Loucy (cell line): Measurements from ENCODE around the gene ZNF43.

Experiments
- H2AFZ ChIP-seq: fragments of 200-600 bp; sonication (generic); 2 replicates; pipeline ENCODE4 v1.6.0; 2016; ENCODE audit warnings: antibody characterized with exemption, mild to moderate bottlenecking, low read length, moderate library complexity
- H3F3A ChIP-seq: fragments of 200-600 bp; 2 replicates; pipeline ENCODE4 v1.6.0; 2016; ENCODE audit warnings: antibody characterized with exemption, low read depth, mild to moderate bottlenecking
- H3K27me3 ChIP-seq: fragments of 200-600 bp; sonication (generic); 2 replicates; pipeline ENCODE4 v1.6.1; 2014; ENCODE audit warnings: low read length, mild to moderate bottlenecking; ENCODE audit not compliant: insufficient read depth, poor library complexity, severe bottlenecking
- H3K36me3 ChIP-seq: fragments of 200-600 bp; sonication (generic); 2 replicates; pipeline ENCODE4 v1.6.1; 2016; ENCODE audit warnings: low read length; ENCODE audit not compliant: insufficient read depth
- H3K4me1 ChIP-seq: fragments of 200-600 bp; sonication (generic); 2 replicates; pipeline ENCODE4 v1.5.1; 2014; ENCODE audit warnings: low read length, mild to moderate bottlenecking; ENCODE audit not compliant: insufficient read depth, poor library complexity, severe bottlenecking
- H3K4me2 ChIP-seq: fragments of 200-600 bp; sonication (generic); 2 replicates; pipeline ENCODE4 v1.6.0; 2014; ENCODE audit warnings: antibody characterized with exemption, low read length, low read depth, mild to moderate bottlenecking; ENCODE audit not compliant: poor library complexity, severe bottlenecking
- H3K4me3 ChIP-seq: fragments of 200-600 bp; sonication (generic); 2 replicates; pipeline ENCODE4 v1.5.1; 2014; ENCODE audit warnings: low read length, mild to moderate bottlenecking, mixed read lengths; ENCODE audit not compliant: poor library complexity, severe bottlenecking
- H3K79me2 ChIP-seq: fragments of 200-600 bp; sonication (generic); 2 replicates; pipeline ENCODE4 v1.6.1; 2014; ENCODE audit warnings: low read length; ENCODE audit not compliant: insufficient read depth
- H3K9ac ChIP-seq: fragments of 200-600 bp; sonication (generic); 2 replicates; pipeline ENCODE4 v1.6.0; 2014; ENCODE audit warnings: mild to moderate bottlenecking, low read depth, low read length, moderate library complexity; ENCODE audit not compliant: poor library complexity, severe bottlenecking
- H3K9me2 ChIP-seq: fragments of 200-600 bp; sonication (generic); replicated peaks from 2 replicates; pipeline ENCODE4 v1.6.1; 2016; ENCODE audit warnings: low read depth, low read length, mixed read lengths
- H3K9me3 ChIP-seq: fragments of 200-600 bp; sonication (generic); 2 replicates; pipeline ENCODE4 v1.6.1; 2014; ENCODE audit warnings: mild to moderate bottlenecking, antibody characterized with exemption, low read length, low read depth; ENCODE audit not compliant: insufficient read depth
- H4K20me1 ChIP-seq: fragments of 200-600 bp; sonication (generic); 2 replicates; pipeline ENCODE4 v1.6.0; 2014; ENCODE audit warnings: antibody characterized with exemption, low read length, mild to moderate bottlenecking; ENCODE audit not compliant: insufficient read depth, poor library complexity, severe bottlenecking
- EZH2phosphoT487 ChIP-seq: fragments of 200-600 bp; IDR thresholded peaks from 2 replicates; pipeline ENCODE4 v1.6.1; 2018; ENCODE audit warnings: antibody characterized with exemption, mild to moderate bottlenecking, moderate library complexity, borderline replicate concordance
- TF ChIP-seq, protein P1 (sequence below): fragments of 200-600 bp; sonication (generic); conservative IDR thresholded peaks from 2 replicates; pipeline ENCODE4 v1.5.1; 2014; ENCODE audit warnings: mild to moderate bottlenecking, antibody characterized with exemption, low read length

Gene ZNF43

DNA sequence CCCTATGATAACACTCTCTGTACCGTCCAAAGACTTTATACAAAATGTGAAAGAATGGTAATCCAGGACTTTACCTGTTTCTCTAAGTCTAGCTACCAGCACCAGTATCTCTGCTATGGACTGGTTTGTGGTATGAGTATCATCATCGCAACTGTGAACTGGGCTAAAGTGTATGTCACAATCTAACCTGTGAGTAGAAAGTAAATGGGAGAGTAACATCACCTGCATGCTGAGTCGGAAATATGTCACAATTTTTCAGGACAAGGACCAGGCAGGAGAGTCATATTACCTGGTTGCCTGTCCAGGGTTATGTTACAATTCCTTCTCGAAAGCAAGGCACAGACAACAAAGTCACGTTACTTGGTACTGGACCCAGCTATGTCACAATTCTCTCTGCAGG is 5.1 kb upstream of the ZNF43 start:
- Histone ChIP-seq H3K4me2 (no peak overlapping the region), H3K4me3 (no peak overlapping the region), H3K9ac (no peak overlapping the region), H2AFZ (no peak overlapping the region), H3F3A (peaks cover 7% of the 10 kb centered on the region), H3K79me2 (peaks cover 23% of the 10 kb centered on the region; the same call in 1 of the 2 replicates), H3K9me2 (no peaks in the 10 kb centered on the region), H3K4me1 (peaks cover 9% of the 10 kb centered on the region), H3K36me3 (peaks cover 50% of the 10 kb centered on the region; the same call in 1 of the 2 replicates), H3K27me3 (no peaks in the 10 kb centered on the region), H3K9me3 (no peaks in the 10 kb centered on the region), H4K20me1 (peaks cover 9% of the 10 kb centered on the region)
- TF ChIP-seq, protein P1, sequence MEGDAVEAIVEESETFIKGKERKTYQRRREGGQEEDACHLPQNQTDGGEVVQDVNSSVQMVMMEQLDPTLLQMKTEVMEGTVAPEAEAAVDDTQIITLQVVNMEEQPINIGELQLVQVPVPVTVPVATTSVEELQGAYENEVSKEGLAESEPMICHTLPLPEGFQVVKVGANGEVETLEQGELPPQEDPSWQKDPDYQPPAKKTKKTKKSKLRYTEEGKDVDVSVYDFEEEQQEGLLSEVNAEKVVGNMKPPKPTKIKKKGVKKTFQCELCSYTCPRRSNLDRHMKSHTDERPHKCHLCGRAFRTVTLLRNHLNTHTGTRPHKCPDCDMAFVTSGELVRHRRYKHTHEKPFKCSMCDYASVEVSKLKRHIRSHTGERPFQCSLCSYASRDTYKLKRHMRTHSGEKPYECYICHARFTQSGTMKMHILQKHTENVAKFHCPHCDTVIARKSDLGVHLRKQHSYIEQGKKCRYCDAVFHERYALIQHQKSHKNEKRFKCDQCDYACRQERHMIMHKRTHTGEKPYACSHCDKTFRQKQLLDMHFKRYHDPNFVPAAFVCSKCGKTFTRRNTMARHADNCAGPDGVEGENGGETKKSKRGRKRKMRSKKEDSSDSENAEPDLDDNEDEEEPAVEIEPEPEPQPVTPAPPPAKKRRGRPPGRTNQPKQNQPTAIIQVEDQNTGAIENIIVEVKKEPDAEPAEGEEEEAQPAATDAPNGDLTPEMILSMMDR = no peak
- TF ChIP-seq EZH2phosphoT487 = no peak

GRCh38 chr19:21839976-21840375 is 4.0 kb upstream of the ZNF43 start:
- peaks cover 7% of the 10 kb centered on the region for H3F3A ChIP-seq
- H3K4me3 ChIP-seq = no peak overlapping the region
- H2AFZ ChIP-seq = no peak overlapping the region
- H3K4me1 ChIP-seq = peaks cover 9% of the 10 kb centered on the region
- peaks cover 46% of the 10 kb centered on the region; the same call in 1 of the 2 replicates for H3K36me3 ChIP-seq
- no peak overlapping the region for H3K4me2 ChIP-seq
- no peaks in the 10 kb centered on the region for H3K27me3 ChIP-seq
- H3K9me2 ChIP-seq = no peaks in the 10 kb centered on the region
- H4K20me1 ChIP-seq = peaks cover under 1% of the 10 kb centered on the region
- no peaks in the 10 kb centered on the region for H3K9me3 ChIP-seq
- no peak overlapping the region for H3K9ac ChIP-seq
- H3K79me2 ChIP-seq = peaks cover 22% of the 10 kb centered on the region; the same call in 1 of the 2 replicates
- TF ChIP-seq EZH2phosphoT487 = no peak
- TF ChIP-seq, protein P1 = no peak

DNA sequence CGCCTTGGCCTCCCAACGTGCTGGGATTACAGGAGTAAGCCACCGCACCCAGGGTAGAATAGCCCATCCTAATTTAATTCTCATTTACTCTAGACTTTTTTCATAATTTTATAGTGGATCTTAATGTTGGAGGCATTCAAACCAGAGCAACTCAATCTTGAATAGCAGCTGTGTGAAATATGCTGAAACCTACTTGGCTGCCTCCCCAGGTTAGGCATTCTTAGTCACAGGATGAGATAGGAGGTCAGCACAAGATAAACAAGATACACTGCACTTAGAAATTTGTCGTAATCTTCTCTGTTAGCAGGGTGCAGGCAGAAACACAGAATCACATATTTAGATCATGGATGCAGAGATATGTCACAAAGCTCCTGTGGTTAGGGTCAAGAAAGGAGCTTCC is 2.7 kb upstream of the ZNF43 start:
- peaks cover 9% of the 10 kb centered on the region for H3K4me1 ChIP-seq
- H3K36me3 ChIP-seq = peaks cover 40% of the 10 kb centered on the region; the same call in 1 of the 2 replicates
- no peak overlapping the region for H3K4me2 ChIP-seq
- H3K9me3 ChIP-seq = no peaks in the 10 kb centered on the region
- H3K79me2 ChIP-seq = peaks cover 30% of the 10 kb centered on the region
- no peak overlapping the region for H2AFZ ChIP-seq
- no peaks in the 10 kb centered on the region for H3K9me2 ChIP-seq
- no peak for TF ChIP-seq EZH2phosphoT487
- TF ChIP-seq, protein P1 = no peak
- H3K4me3 ChIP-seq = no peak overlapping the region
- H3K9ac ChIP-seq = no peak overlapping the region
- peaks cover 7% of the 10 kb centered on the region for H3F3A ChIP-seq
- H4K20me1 ChIP-seq = no peaks in the 10 kb centered on the region
- H3K27me3 ChIP-seq = no peaks in the 10 kb centered on the region
